Endothelial cell (in vitro differentiated cells): ENCODE measurements around the gene NOM1. TPM values are rescaled to one million over a fixed set of nuclear protein-coding genes. Genes with fewer than 3 reads are reported as not detected.

Source experiments
- DNase-seq: peaks from one replicate; pipeline ENCODE4 v3.0.0; 2021; ENCODE audit warnings: low spot score
- H3K27ac Mint-ChIP-seq: one replicate; pipeline ENCODE4 v1.8.0; 2021; ENCODE audit warnings: mixed read lengths, inconsistent platforms; ENCODE audit not compliant: unreplicated experiment
- H3K27me3 Mint-ChIP-seq: one replicate; pipeline ENCODE4 v1.8.0; 2021; ENCODE audit warnings: mild to moderate bottlenecking, moderate library complexity, mixed read lengths, inconsistent platforms; ENCODE audit not compliant: unreplicated experiment
- H3K36me3 Mint-ChIP-seq: one replicate; pipeline ENCODE4 v1.8.0; 2021; ENCODE audit warnings: mild to moderate bottlenecking, low read depth, mixed read lengths, inconsistent platforms; ENCODE audit not compliant: unreplicated experiment
- H3K4me1 Mint-ChIP-seq: one replicate; pipeline ENCODE4 v1.8.0; 2021; ENCODE audit warnings: mild to moderate bottlenecking, mixed read lengths, inconsistent platforms; ENCODE audit not compliant: unreplicated experiment
- H3K4me3 Mint-ChIP-seq: one replicate; pipeline ENCODE4 v1.8.0; 2021; ENCODE audit warnings: mild to moderate bottlenecking, mixed read lengths, inconsistent platforms; ENCODE audit not compliant: unreplicated experiment
- H3K9me3 Mint-ChIP-seq: one replicate; pipeline ENCODE4 v1.8.0; 2021; ENCODE audit warnings: mixed read lengths, inconsistent platforms; ENCODE audit not compliant: unreplicated experiment
- total RNA-seq: library from RNA; stranded (reverse); fragmentation: NEBNext Ultra II Directional; extraction: Animal tissue kit (Norgen Biotek cat#: 25700); gene quantifications from one replicate; pipeline ENCODE4 v1.2.1, GENCODE V29; 2021; ENCODE audit not compliant: unreplicated experiment
- TF ChIP-seq, protein P1 (sequence below): fragments of 200-600 bp; sonication (generic); IDR thresholded peaks from one replicate; pipeline ENCODE4 v1.5.0; 2021; ENCODE audit warnings: antibody characterized with exemption; ENCODE audit not compliant: unreplicated experiment

NOM1 gene
- total RNA-seq, 1 donor from 2014 or later, result 33.6 TPM

DNA sequence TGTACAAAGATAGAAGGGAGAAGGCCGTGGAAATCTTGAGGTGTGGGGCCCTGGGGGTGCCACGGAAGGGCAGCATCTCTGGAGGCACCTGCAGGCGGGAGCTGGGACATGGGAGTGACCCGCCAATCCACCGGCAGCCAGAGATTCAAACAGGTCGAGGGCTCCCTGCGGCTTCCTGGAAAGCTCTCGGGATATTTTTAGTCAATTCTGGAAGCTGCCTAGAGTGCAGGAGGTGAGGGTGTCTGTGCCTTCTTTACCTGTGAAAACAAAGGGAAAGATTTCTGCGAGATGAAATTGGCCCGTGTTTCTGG, 44.4 kb downstream of the NOM1 start:
- no peak overlapping the region for H3K27ac Mint-ChIP-seq
- H3K27me3 Mint-ChIP-seq, result peaks cover 15% of the 10 kb centered on the region
- H3K9me3 Mint-ChIP-seq, result no peaks in the 10 kb centered on the region
- no peak for DNase-seq
- H3K4me3 Mint-ChIP-seq, result no peak overlapping the region
- TF ChIP-seq, protein P1, sequence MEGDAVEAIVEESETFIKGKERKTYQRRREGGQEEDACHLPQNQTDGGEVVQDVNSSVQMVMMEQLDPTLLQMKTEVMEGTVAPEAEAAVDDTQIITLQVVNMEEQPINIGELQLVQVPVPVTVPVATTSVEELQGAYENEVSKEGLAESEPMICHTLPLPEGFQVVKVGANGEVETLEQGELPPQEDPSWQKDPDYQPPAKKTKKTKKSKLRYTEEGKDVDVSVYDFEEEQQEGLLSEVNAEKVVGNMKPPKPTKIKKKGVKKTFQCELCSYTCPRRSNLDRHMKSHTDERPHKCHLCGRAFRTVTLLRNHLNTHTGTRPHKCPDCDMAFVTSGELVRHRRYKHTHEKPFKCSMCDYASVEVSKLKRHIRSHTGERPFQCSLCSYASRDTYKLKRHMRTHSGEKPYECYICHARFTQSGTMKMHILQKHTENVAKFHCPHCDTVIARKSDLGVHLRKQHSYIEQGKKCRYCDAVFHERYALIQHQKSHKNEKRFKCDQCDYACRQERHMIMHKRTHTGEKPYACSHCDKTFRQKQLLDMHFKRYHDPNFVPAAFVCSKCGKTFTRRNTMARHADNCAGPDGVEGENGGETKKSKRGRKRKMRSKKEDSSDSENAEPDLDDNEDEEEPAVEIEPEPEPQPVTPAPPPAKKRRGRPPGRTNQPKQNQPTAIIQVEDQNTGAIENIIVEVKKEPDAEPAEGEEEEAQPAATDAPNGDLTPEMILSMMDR, result no peak
- H3K36me3 Mint-ChIP-seq, result no peaks in the 10 kb centered on the region
- H3K4me1 Mint-ChIP-seq, result no peaks in the 10 kb centered on the region

- no peak overlapping the region for H3K27ac Mint-ChIP-seq
- H3K9me3 Mint-ChIP-seq, result no peaks in the 10 kb centered on the region
- no peak for DNase-seq
- H3K27me3 Mint-ChIP-seq, result peaks cover 16% of the 10 kb centered on the region
- TF ChIP-seq, protein P1, result no peak
- H3K4me1 Mint-ChIP-seq, result no peaks in the 10 kb centered on the region
- no peak overlapping the region for H3K4me3 Mint-ChIP-seq
- no peaks in the 10 kb centered on the region for H3K36me3 Mint-ChIP-seq
These were observed 44.9 kb downstream of the NOM1 start for GRCh38 chr7:156994417-156994816.

DNA sequence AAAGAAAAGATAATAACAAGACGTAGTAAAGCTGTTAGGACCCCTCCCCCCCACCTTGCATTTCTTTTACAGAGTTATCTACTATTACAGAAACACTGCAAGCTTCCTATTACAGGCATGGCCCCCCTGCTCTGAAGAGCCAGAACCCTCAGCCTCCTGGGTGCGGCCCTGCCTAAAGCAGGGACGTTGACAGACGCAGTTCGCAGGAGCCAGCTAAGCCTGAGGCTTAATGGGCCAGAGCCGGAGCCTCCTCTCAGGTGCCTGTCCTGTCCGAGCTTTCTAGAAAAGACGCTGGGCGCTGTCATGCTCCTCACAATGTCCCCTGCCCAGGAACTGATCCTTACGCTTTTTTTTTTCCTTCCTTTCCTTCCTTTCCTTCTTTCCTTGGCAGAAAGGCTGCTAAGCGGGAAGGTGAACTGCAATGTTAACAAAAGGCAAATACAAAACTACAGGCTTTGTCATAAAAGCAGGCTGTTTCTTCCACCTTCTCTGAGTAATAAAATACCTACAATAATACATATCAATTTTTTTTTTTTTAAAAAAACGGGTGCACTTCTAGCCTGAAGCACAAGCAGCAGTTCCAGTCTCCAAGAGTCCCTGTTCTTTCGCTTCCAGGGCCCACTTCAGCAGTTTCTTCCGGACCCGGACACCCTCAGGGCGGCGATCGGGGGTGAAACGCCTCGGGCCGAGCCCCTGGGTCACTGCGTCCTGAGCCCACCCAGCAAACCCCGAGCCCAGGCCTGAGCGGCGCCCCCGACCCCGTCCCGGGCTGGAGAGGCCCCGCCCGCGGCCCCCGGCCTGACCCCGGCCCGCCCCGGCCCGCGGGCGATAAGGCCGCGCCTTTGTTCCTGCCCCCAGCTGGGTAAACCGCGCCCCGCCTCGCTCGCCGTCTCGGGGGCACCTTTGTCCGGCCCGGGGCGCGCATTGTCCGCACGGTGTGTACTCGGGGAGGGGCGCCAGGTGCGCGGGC, 49.8 kb downstream of the NOM1 start:
- H3K9me3 Mint-ChIP-seq, result no peaks in the 10 kb centered on the region
- H3K4me3 Mint-ChIP-seq, result peak overlapping the region; percentile 21
- H3K27me3 Mint-ChIP-seq, result peaks cover 22% of the 10 kb centered on the region
- TF ChIP-seq, protein P1, result no peak
- no peak for DNase-seq
- H3K36me3 Mint-ChIP-seq, result no peaks in the 10 kb centered on the region
- no peak overlapping the region for H3K27ac Mint-ChIP-seq
- peaks cover 15% of the 10 kb centered on the region for H3K4me1 Mint-ChIP-seq

DNA sequence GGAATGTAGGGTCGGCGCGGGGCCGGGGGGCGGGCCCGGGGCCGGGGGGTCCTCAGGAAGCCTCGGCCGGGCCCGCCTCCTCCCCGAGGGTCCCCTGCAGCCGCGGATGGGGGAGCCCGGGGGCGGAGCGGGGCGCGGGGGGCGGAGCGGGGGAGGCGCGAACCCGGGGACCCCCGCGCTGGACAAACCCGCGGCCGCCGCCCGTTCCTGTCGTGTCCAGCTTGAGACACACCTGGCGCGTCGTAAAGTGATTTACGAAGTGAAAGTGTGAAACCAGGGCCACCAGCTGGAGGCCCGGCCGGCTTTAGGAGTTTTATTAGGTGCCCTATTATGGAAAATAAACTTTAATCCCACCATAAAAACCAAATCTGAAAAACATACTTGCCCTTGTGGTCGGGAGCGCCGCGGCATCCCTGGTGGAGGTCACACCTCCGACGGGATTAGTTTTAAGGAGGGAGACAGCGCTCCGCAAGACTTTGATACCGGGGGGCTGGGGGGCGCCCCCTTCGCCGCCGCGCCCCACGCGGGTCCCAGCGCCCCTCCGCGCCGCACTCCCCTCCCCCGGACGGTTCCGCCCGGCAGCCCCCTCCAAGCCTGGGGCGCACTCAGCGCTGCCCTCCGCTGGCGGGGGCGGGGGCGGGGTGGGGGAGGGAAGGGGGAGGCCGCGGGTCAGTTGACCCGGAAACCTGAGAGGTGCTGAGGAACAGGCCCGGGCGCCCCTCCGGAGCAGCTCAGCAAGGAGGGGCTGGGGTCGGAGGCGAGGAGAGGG, 50.6 kb downstream of the NOM1 start:
- H3K4me3 Mint-ChIP-seq, result peak overlapping the region; percentile 70
- peaks cover 18% of the 10 kb centered on the region for H3K4me1 Mint-ChIP-seq
- no peak overlapping the region for H3K27ac Mint-ChIP-seq
- peaks cover 31% of the 10 kb centered on the region for H3K27me3 Mint-ChIP-seq
- TF ChIP-seq, protein P1, result no peak
- H3K9me3 Mint-ChIP-seq, result no peaks in the 10 kb centered on the region
- no peak for DNase-seq
- H3K36me3 Mint-ChIP-seq, result peaks cover 5% of the 10 kb centered on the region
